ENCODE data around the gene PPOX.

Gene PPOX

DNA sequence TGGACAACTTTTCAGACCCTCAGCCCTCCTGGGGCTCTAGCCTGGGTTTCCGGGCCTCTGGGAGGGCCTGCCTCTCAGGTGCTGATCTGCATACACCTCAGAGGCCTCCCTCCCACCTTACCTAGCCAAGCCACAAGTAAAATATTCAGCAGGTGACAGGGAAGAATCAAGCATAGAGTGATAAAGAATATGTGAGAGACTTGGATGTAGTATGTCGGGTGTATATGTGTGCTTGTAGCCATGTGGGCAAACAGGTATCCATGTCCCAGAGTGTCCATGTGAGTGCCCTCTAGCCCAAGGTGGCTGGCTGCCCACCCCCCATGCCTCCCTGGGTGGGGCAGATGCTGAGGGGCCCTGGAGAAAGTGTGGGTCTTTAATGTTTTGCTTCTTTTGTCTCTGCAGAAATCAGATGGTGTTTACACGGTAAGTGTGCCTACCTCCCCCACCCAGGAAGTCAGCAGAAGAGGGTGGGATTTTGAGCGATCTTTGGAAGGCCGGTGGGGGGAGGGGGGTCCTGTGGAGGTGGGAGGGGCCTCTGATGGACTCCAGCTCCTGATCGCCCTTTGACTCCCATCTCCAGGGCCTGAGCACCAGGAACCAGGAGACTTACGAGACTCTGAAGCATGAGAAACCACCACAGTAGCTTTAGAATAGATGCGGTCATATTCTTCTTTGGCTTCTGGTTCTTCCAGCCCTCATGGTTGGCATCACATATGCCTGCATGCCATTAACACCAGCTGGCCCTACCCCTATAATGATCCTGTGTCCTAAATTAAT lies 52.3 kb downstream of the PPOX start:
- in situ Hi-C loops (cut with MboI; ENCODE audit: low pct_unique_long_range_greater_than_20kb, low sequenced_read_pairs, unreplicated experiment) = loop anchor here (10.0 kb wide), 1 partner anchor 156 kb away; no protein-coding TSS in a partner anchor
- DNase-seq (ENCODE audit: low spot score) = no peak
- TF ChIP-seq, protein P1, sequence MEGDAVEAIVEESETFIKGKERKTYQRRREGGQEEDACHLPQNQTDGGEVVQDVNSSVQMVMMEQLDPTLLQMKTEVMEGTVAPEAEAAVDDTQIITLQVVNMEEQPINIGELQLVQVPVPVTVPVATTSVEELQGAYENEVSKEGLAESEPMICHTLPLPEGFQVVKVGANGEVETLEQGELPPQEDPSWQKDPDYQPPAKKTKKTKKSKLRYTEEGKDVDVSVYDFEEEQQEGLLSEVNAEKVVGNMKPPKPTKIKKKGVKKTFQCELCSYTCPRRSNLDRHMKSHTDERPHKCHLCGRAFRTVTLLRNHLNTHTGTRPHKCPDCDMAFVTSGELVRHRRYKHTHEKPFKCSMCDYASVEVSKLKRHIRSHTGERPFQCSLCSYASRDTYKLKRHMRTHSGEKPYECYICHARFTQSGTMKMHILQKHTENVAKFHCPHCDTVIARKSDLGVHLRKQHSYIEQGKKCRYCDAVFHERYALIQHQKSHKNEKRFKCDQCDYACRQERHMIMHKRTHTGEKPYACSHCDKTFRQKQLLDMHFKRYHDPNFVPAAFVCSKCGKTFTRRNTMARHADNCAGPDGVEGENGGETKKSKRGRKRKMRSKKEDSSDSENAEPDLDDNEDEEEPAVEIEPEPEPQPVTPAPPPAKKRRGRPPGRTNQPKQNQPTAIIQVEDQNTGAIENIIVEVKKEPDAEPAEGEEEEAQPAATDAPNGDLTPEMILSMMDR (IDR thresholded peaks at IDR 0.05; ENCODE audit: extremely low read depth, insufficient read depth, missing control alignments) = no peak

DNA sequence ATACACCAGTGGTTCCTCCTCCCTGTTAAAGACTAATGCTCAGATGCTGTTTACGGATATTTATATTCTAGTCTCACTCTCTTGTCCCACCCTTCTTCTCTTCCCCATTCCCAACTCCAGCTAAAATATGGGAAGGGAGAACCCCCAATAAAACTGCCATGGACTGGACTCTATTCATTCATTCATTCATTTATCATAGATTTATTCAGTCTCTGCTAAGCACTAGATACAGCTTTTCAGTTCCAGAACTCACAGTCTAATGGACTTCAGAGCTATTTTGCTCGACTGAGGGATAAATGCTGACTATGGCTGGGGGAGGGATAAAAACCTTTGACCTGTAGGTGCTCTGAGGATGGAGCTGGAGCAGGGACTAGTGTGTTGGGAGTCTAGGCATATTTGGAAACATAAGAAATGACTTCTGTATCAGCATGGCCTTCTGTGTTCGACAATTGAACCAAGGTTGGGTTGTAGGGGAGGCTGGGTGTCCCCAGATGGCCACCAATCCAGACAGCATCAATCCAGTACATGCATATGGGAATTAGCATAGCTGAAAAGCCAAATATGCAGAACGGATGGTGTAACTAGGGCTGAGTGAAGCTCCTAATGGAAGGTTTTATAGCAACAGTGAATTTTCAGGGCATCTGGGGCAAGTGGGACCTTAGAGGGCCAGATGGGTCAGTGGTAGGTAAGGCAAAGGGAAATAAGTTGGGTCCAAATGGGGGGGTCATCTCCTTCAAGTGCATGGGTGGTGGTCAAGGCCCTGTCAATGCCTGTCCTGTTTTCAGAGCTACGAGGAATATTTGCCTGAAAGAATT lies 53.1 kb downstream of the PPOX start:
- in situ Hi-C loops (cut with MboI; ENCODE audit: low pct_unique_long_range_greater_than_20kb, low sequenced_read_pairs, unreplicated experiment) = loop anchor here (10.0 kb wide), 1 partner anchor 156 kb away; no protein-coding TSS in a partner anchor
- DNase-seq (ENCODE audit: low spot score) = no peak
- TF ChIP-seq, protein P1 (IDR thresholded peaks at IDR 0.05; ENCODE audit: extremely low read depth, insufficient read depth, missing control alignments) = no peak

- TF ChIP-seq, protein P1 (IDR thresholded peaks at IDR 0.05; ENCODE audit: extremely low read depth, insufficient read depth, missing control alignments) = no peak
- DNase-seq (ENCODE audit: low spot score) = no peak
- in situ Hi-C loops (cut with MboI; ENCODE audit: low pct_unique_long_range_greater_than_20kb, low sequenced_read_pairs, unreplicated experiment) = loop anchor here (10.0 kb wide), 1 partner anchor 55 kb away; no protein-coding TSS in a partner anchor
Measured at GRCh38 chr1:161220002-161220401, 53.8 kb downstream of the PPOX start.

Measured in GM13977 (cell line).